ENCODE measurements around the gene SLC15A4. TPM values are rescaled to one million over a fixed set of nuclear protein-coding genes. Genes with fewer than 3 reads are reported as not detected.

SLC15A4 gene
- total RNA-seq, 1 experiment from 2014 or later: 29.1 TPM

DNA sequence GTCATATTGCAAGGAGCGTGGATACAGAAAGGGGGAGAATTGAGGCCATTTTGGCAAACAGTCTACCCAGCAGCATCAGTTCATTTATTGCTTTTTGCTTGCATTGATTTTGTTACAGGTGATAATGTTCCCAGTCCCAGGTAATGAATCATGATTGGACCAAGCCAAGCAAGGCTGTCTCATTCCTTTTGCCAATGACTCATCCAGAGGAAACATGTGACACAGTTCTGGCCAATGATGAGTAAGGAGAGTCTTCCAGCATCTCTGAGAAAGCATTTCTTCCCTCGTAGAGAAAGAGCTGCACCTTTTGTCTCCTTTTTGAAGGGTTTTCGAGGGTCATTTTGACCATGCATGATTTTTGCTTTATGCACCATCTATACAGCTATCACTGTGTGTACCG, 68.2 kb downstream of the SLC15A4 start:
- H3K4me3 ChIP-seq (ENCODE audit: low read depth in 2 of 2, low read length in 2 of 2): no peak overlapping the region
- H3K9me3 ChIP-seq (ENCODE audit: control insufficient read depth, insufficient read depth, low read depth, low read length): no peaks in the 10 kb centered on the region
- ChIA-PET CTCF (no interaction called here), POLR2A (no interaction called here)
- DNase-seq (ENCODE audit: low read depth, low spot score): no peak
- no TSS peak for BruUV-seq (replicated peaks)
- H3K4me1 ChIP-seq (ENCODE audit: control insufficient read depth, insufficient read depth, low read length): no peaks in the 10 kb centered on the region
- TF ChIP-seq, protein P1, sequence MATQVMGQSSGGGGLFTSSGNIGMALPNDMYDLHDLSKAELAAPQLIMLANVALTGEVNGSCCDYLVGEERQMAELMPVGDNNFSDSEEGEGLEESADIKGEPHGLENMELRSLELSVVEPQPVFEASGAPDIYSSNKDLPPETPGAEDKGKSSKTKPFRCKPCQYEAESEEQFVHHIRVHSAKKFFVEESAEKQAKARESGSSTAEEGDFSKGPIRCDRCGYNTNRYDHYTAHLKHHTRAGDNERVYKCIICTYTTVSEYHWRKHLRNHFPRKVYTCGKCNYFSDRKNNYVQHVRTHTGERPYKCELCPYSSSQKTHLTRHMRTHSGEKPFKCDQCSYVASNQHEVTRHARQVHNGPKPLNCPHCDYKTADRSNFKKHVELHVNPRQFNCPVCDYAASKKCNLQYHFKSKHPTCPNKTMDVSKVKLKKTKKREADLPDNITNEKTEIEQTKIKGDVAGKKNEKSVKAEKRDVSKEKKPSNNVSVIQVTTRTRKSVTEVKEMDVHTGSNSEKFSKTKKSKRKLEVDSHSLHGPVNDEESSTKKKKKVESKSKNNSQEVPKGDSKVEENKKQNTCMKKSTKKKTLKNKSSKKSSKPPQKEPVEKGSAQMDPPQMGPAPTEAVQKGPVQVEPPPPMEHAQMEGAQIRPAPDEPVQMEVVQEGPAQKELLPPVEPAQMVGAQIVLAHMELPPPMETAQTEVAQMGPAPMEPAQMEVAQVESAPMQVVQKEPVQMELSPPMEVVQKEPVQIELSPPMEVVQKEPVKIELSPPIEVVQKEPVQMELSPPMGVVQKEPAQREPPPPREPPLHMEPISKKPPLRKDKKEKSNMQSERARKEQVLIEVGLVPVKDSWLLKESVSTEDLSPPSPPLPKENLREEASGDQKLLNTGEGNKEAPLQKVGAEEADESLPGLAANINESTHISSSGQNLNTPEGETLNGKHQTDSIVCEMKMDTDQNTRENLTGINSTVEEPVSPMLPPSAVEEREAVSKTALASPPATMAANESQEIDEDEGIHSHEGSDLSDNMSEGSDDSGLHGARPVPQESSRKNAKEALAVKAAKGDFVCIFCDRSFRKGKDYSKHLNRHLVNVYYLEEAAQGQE (IDR thresholded peaks at IDR 0.05; ENCODE audit: insufficient read depth in 1 of 2, low read depth in 2 of 2, low read length in 1 of 2): no peak
- TF ChIP-seq, protein P2, sequence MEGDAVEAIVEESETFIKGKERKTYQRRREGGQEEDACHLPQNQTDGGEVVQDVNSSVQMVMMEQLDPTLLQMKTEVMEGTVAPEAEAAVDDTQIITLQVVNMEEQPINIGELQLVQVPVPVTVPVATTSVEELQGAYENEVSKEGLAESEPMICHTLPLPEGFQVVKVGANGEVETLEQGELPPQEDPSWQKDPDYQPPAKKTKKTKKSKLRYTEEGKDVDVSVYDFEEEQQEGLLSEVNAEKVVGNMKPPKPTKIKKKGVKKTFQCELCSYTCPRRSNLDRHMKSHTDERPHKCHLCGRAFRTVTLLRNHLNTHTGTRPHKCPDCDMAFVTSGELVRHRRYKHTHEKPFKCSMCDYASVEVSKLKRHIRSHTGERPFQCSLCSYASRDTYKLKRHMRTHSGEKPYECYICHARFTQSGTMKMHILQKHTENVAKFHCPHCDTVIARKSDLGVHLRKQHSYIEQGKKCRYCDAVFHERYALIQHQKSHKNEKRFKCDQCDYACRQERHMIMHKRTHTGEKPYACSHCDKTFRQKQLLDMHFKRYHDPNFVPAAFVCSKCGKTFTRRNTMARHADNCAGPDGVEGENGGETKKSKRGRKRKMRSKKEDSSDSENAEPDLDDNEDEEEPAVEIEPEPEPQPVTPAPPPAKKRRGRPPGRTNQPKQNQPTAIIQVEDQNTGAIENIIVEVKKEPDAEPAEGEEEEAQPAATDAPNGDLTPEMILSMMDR (IDR thresholded peaks at IDR 0.05): no peak
- TF ChIP-seq SIN3A (IDR thresholded peaks at IDR 0.05; ENCODE audit: borderline replicate concordance, insufficient read depth, low read depth, low read length) (no peak), POLR2AphosphoS5 (IDR thresholded peaks at IDR 0.05; ENCODE audit: low read depth, low read length) (no peak), TCF7L2 (IDR thresholded peaks at IDR 0.05; ENCODE audit: low read depth, low read length) (no peak)
- in situ Hi-C loops (cut with HindIII; ENCODE audit: low pct_unique_long_range_greater_than_20kb, low sequenced_read_pairs): no loop called here
- H3K36me3 ChIP-seq (ENCODE audit: control insufficient read depth, insufficient read depth, low read length): no peaks in the 10 kb centered on the region
- no peak overlapping the region for H3K27ac ChIP-seq (ENCODE audit: low read length)
- no peak for ATAC-seq
- intact Hi-C loops (cut with micrococcal nuclease; ENCODE audit: unreplicated experiment): no loop called here
- no peaks in the 10 kb centered on the region for H3K27me3 ChIP-seq (ENCODE audit: control insufficient read depth, insufficient read depth, low read length)

- no peak for ATAC-seq
- Histone ChIP-seq H3K4me1 (ENCODE audit: control insufficient read depth, insufficient read depth, low read length) (no peaks in the 10 kb centered on the region), H3K27ac (ENCODE audit: low read length) (no peak overlapping the region), H3K36me3 (ENCODE audit: control insufficient read depth, insufficient read depth, low read length) (no peaks in the 10 kb centered on the region), H3K4me3 (ENCODE audit: low read depth in 2 of 2, low read length in 2 of 2) (no peak overlapping the region), H3K27me3 (ENCODE audit: control insufficient read depth, insufficient read depth, low read length) (0 out of 2 replicates have a peak, but pooled peaks cover under 1% of the 10 kb centered on the region), H3K9me3 (ENCODE audit: control insufficient read depth, insufficient read depth, low read depth, low read length) (no peaks in the 10 kb centered on the region)
- ChIA-PET CTCF (no interaction called here), POLR2A (no interaction called here)
- intact Hi-C loops (cut with micrococcal nuclease; ENCODE audit: unreplicated experiment): no loop called here
- TF ChIP-seq, protein P2 (IDR thresholded peaks at IDR 0.05): no peak
- TF ChIP-seq, protein P1 (IDR thresholded peaks at IDR 0.05; ENCODE audit: insufficient read depth in 1 of 2, low read depth in 2 of 2, low read length in 1 of 2): no peak
- no peak for TF ChIP-seq TCF7L2 (IDR thresholded peaks at IDR 0.05; ENCODE audit: low read depth, low read length)
- no peak for TF ChIP-seq POLR2AphosphoS5 (IDR thresholded peaks at IDR 0.05; ENCODE audit: low read depth, low read length)
- TF ChIP-seq SIN3A (IDR thresholded peaks at IDR 0.05; ENCODE audit: borderline replicate concordance, insufficient read depth, low read depth, low read length): no peak
- no peak for DNase-seq (ENCODE audit: low read depth, low spot score)
- in situ Hi-C loops (cut with HindIII; ENCODE audit: low pct_unique_long_range_greater_than_20kb, low sequenced_read_pairs): no loop called here
- BruUV-seq (replicated peaks): no TSS peak
Measured at GRCh38 chr12:128754275-128754674, 69.5 kb downstream of the SLC15A4 start.

All from Panc1 (cell line).